Gastrocnemius medialis (tissue), 4 donors: ENCODE measurements around the gene ZBTB45. TPM values are rescaled to one million over a fixed set of nuclear protein-coding genes. Genes with fewer than 3 reads are reported as not detected.

Source experiments
- ATAC-seq, 2 donors: fragments of 150-250 bp; one replicate each; pipeline ENCODE4 v1.9.1; 2016
- DNase-seq, 2 donors: peaks; one replicate each; pipeline ENCODE4 v3.0.0-alpha.2; 2019
- H3K27ac ChIP-seq, 4 donors: fragments of 200-600 bp; sonication (generic); 1 replicate in 1 of 4; 2 replicates in 3 of 4; pipeline ENCODE4 v1.5.1; 2016 to 2018; ENCODE audit warnings: mild to moderate bottlenecking in 2 of 4, moderate library complexity in 1 of 4
- H3K27me3 ChIP-seq, 3 donors: fragments of 200-600 bp; sonication (generic) in 2 of 3; 1 replicate in 1 of 3; 2 replicates in 2 of 3; pipeline versions ENCODE4 v1.5.1 to v1.6.0; 2016 to 2019; ENCODE audit warnings: mild to moderate bottlenecking in 1 of 3, moderate library complexity in 1 of 3
- H3K36me3 ChIP-seq, 2 donors: fragments of 200-600 bp; sonication (generic) in 1 of 2; one replicate each; pipeline ENCODE4 v1.5.1; 2017 to 2018
- H3K4me1 ChIP-seq, 2 donors: fragments of 200-600 bp; sonication (generic) in 1 of 2; one replicate each; pipeline ENCODE4 v1.5.1; 2016 to 2017; ENCODE audit warnings: mild to moderate bottlenecking in 2 of 2
- H3K4me3 ChIP-seq, 4 donors: fragments of 200-600 bp; sonication (generic) in 3 of 4; 1 replicate in 1 of 4; 2 replicates in 3 of 4; pipeline ENCODE4 v1.5.1; 2016 to 2019; ENCODE audit warnings: mild to moderate bottlenecking in 2 of 4
- H3K9me3 ChIP-seq, 3 donors: fragments of 200-600 bp; sonication (generic) in 2 of 3; 1 replicate in 1 of 3; 2 replicates in 2 of 3; pipeline ENCODE4 v1.5.1; 2016 to 2019
- CTCF ChIP-seq, 5 experiments: fragments of 450-650 bp in 3 of 5; fragments of 200-600 bp in 2 of 5; sonication (generic) in 2 of 5; IDR thresholded peaks in 4 of 5; conservative IDR thresholded peaks in 1 of 5; 1 replicate in 4 of 5; 2 replicates in 1 of 5; pipeline ENCODE4 v1.5.1; 2016 to 2019; ENCODE audit warnings: antibody characterized with exemption in 5 of 5, mild to moderate bottlenecking in 3 of 5, moderate library complexity in 3 of 5
- POLR2A ChIP-seq, 2 donors: fragments of 450-650 bp; IDR thresholded peaks; one replicate each; pipeline ENCODE4 v1.6.1; 2017; ENCODE audit warnings: antibody characterized with exemption in 2 of 2, mild to moderate bottlenecking in 2 of 2, moderate library complexity in 2 of 2
- in situ Hi-C, 4 donors: fragments of 200-750 bp; cut with MboI; loops; one replicate each; pipeline versions ENCODE4 v1.15.0 to v1.8.0; 2017; ENCODE audit warnings: low sequenced_read_pairs in 4 of 4
- intact Hi-C: fragments of 100-400 bp; cut with DNase I; formaldehyde crosslinking; loops from one replicate; pipeline ENCODE4 v1.15.1; 2023; ENCODE audit warnings: low total_unique reads
- total RNA-seq, 4 donors: library from RNA; depleted of rRNA; stranded (reverse); fragments of >200 nt; gene quantifications; one replicate each; pipeline versions ENCODE4 v1.1.0 to v1.2.3, GENCODE V29; 2016

The ZBTB45 gene
- total RNA-seq, 4 donors from 2014 or later, result 5.9 to 12.2 (median 9.6) TPM

- Histone ChIP-seq H3K9me3 (no peaks in the 10 kb centered on the region), H3K4me3 (peak overlapping the region; percentile 72 to 80 (median 78)), H3K27me3 (no peaks in the 10 kb centered on the region), H3K4me1 (peaks cover 49 to 67% of the 10 kb centered on the region in 2 donors), H3K27ac (peak overlapping the region; percentile 97 to 99 (median 97)), H3K36me3 (peaks cover 0 to 17% of the 10 kb centered on the region in 2 donors)
- in situ Hi-C loops (no loop called here), intact Hi-C loops (no loop called here)
- TF ChIP-seq CTCF (IDR thresholded peaks at IDR 0.05 in 4 of 5, conservative IDR thresholded peaks at IDR 0.05 in 1 of 5), result no peak
- no peak for TF ChIP-seq POLR2A (IDR thresholded peaks at IDR 0.05)
- no peak for ATAC-seq
- DNase-seq, result no peak
Observed at GRCh38 chr19:58560007-58560887, 40.6 kb upstream of the ZBTB45 start.

DNA sequence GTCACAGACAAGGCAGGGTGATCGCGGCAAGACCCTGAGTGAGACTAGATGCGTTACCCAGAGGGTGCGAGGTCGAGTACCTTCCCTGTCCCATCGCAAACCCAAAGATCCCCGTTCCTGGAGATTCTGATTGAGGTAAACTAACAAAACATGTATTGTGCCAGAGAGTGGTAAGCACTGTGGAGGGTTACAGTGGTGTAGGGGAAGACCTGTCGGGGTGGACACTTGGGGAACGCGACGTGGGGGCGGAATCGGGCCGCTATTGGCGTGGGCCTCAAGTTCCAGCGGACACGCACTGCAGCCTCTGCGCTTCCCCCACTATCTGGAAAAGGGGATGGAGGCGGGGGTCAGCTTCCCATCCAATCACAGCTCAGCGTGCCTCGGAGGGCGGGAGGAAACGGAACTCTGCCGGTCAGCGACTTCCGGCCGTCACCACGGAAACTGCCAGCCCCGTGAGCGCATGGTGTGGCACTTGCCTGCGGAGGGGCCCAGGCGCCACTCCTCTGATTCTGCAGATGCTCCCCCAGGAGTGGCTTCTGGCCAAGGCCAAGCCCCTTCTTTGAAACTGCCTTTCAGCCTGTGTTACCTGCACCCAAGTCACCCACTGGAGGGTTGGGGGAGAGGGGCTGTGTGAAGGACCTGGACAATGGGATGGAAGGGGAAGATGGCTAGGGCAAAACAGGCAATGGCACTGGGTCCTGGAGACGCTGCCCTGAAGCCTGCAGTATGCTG is 39.8 kb upstream of the ZBTB45 start:
- intact Hi-C loops, result loop anchor here (1.0 kb wide), 1 partner anchor 14 kb away; the partner anchor contains the start of gene MZF1
- H3K4me1 ChIP-seq, result peaks cover 50 to 69% of the 10 kb centered on the region in 2 donors
- peak; percentile 91 to 92 for DNase-seq
- TF ChIP-seq CTCF (IDR thresholded peaks at IDR 0.05 in 4 of 5, conservative IDR thresholded peaks at IDR 0.05 in 1 of 5), result no peak
- TF ChIP-seq POLR2A (IDR thresholded peaks at IDR 0.05), result peak; percentile 72 to 75
- H3K36me3 ChIP-seq, result peaks cover 0 to 17% of the 10 kb centered on the region in 2 donors
- peak overlapping the region; percentile 72 to 80 (median 78) for H3K4me3 ChIP-seq
- peak; percentile 61 to 70 for ATAC-seq
- H3K9me3 ChIP-seq, result no peaks in the 10 kb centered on the region
- no peaks in the 10 kb centered on the region for H3K27me3 ChIP-seq
- peak overlapping the region; percentile 97 to 99 (median 97) for H3K27ac ChIP-seq
- in situ Hi-C loops, result no loop called here

GRCh38 chr19:58558623-58559274 is 39.1 kb upstream of the ZBTB45 start:
- peak; percentile 81 to 84 for ATAC-seq
- intact Hi-C loops (loop anchor here (1.0 kb wide), 2 partner anchors 14 to 15 kb away; partner anchors contain the start of genes MZF1 and TRIM28), in situ Hi-C loops (no loop called here)
- peak; percentile 99 for DNase-seq
- no peaks in the 10 kb centered on the region for H3K27me3 ChIP-seq
- peaks cover 55 to 73% of the 10 kb centered on the region in 2 donors for H3K4me1 ChIP-seq
- TF ChIP-seq CTCF (IDR thresholded peaks at IDR 0.05 in 4 of 5, conservative IDR thresholded peaks at IDR 0.05 in 1 of 5), result no peak
- peak; percentile 60 to 69 for TF ChIP-seq POLR2A (IDR thresholded peaks at IDR 0.05)
- H3K36me3 ChIP-seq, result peaks cover 0 to 17% of the 10 kb centered on the region in 2 donors
- no peaks in the 10 kb centered on the region for H3K9me3 ChIP-seq
- H3K4me3 ChIP-seq, result peak overlapping the region; percentile 72 to 80 (median 78)
- H3K27ac ChIP-seq, result peak overlapping the region; percentile 97 to 99 (median 97)

DNA sequence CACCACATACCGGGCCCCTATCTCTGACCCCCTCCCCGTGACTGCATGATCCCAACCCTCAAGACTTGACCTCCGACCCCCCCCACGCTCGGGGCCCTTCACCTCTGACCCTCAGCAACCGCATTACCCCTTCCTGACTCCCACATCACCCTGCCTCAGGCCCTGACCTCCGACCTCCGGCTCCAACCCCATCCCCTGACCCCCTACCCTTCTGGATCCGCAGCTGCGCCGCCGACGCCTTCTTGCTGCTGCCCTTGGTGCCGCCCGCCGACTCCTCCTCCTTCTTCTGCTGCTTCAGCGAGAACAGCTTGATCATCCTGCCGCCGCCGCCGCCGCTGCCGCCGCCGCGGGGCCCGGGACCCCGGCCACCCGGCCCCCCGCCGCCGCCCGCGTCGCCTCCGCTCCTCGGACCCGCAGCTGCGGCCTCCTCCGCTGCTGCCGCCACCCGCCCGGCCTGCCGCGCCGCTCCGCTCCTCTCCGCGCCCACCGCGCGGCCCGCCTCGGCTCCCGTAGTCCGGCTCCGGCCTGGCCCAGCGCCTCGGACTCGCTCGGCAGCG is 38.5 kb upstream of the ZBTB45 start, which contains the start of gene UBE2M:
Gene UBE2M, minus strand, starts transcription at position 546 of the 557 bp plus-strand sequence. Its CDS starts 230 bp downstream, at position 316.
- peak within 1 kb of the TSS; percentile 72 to 95 (median 84) for H3K4me3 ChIP-seq
- H3K36me3 ChIP-seq, result peaks cover 0 to 17% of the 10 kb centered on the region in 2 donors
- ATAC-seq (no peak), DNase-seq (peak in 1 of 2 donors; percentile 43)
- H3K4me1 ChIP-seq, result peaks cover 54 to 73% of the 10 kb centered on the region in 2 donors
- TF ChIP-seq CTCF (IDR thresholded peaks at IDR 0.05 in 4 of 5, conservative IDR thresholded peaks at IDR 0.05 in 1 of 5) (no peak), POLR2A (IDR thresholded peaks at IDR 0.05) (peak; percentile 5 to 68)
- H3K27ac ChIP-seq, result peak within 1 kb of the TSS; percentile 97 to 99 (median 97)
- H3K27me3 ChIP-seq, result no peaks in the 10 kb centered on the region
- in situ Hi-C loops (no loop called here), intact Hi-C loops (loop anchor here (1.0 kb wide), 1 partner anchor 14 kb away; the partner anchor contains the start of gene TRIM28)
- H3K9me3 ChIP-seq, result no peaks in the 10 kb centered on the region
